NOMO-1 (cell line): ENCODE results near the gene DCUN1D3.
"Not testable (repeated sequence)": the region's sequence is repeated elsewhere in the genome, so short reads cannot be mapped to it uniquely, and the experiment has no call there.

Experiments
- DNase-seq, 2 experiments: peaks; one replicate each; lab custom pipeline; 2025; ENCODE audit not compliant: unreplicated experiment in 2 of 2; lab: John Stamatoyannopoulos, UW

Gene DCUN1D3

GRCh38 chr16:20900299-20901067 is at the start of gene DCUN1D3, which contains the start of gene LYRM1:
Gene DCUN1D3 (minus strand): TSS chr16:20900358. CDS start chr16:20862538, 37,820 bp downstream.
Gene LYRM1 (plus strand): TSS chr16:20900771. CDS start chr16:20915556, 14,785 bp downstream.
- DNase-seq: peak; percentile 91 to 94

GRCh38 chr16:20949660-20950059 is 49.5 kb upstream of the DCUN1D3 start:
- DNase-seq: no peak

GRCh38 chr16:20948444-20948843 is 48.3 kb upstream of the DCUN1D3 start:
- DNase-seq: no peak

GRCh38 chr16:20946015-20946629 is 46.0 kb upstream of the DCUN1D3 start:
- DNase-seq: no peak

- DNase-seq: not testable (repeated sequence)
Observed at GRCh38 chr16:20945575-20945875, 45.4 kb upstream of the DCUN1D3 start.

GRCh38 chr16:20944861-20945574 is 44.9 kb upstream of the DCUN1D3 start:
- DNase-seq: peak in 1 of 2 experiments; percentile 3

- no peak for DNase-seq
Observed at GRCh38 chr16:20942256-20942655, 42.1 kb upstream of the DCUN1D3 start.

GRCh38 chr16:20941636-20941926 is 41.4 kb upstream of the DCUN1D3 start:
- DNase-seq: no peak

- DNase-seq: peak; percentile 41 to 63
Observed at GRCh38 chr16:20940871-20941635, 40.9 kb upstream of the DCUN1D3 start.

GRCh38 chr16:20939611-20940010 is 39.5 kb upstream of the DCUN1D3 start:
- no peak for DNase-seq

GRCh38 chr16:20938426-20938825 is 38.3 kb upstream of the DCUN1D3 start:
- DNase-seq: no peak

GRCh38 chr16:20937736-20938135 is 37.6 kb upstream of the DCUN1D3 start:
- no peak for DNase-seq

- no peak for DNase-seq
Observed at GRCh38 chr16:20933589-20933988, 33.4 kb upstream of the DCUN1D3 start.

- no peak for DNase-seq
Observed at GRCh38 chr16:20931066-20931600, 31.0 kb upstream of the DCUN1D3 start.

GRCh38 chr16:20930365-20930690 is 30.2 kb upstream of the DCUN1D3 start:
- DNase-seq: no peak

- DNase-seq: not testable (repeated sequence)
Observed at GRCh38 chr16:20929676-20930364, 29.7 kb upstream of the DCUN1D3 start.

- DNase-seq: no peak
Observed at GRCh38 chr16:20928774-20929411, 28.7 kb upstream of the DCUN1D3 start.

- no peak for DNase-seq
Observed at GRCh38 chr16:20925751-20926150, 25.6 kb upstream of the DCUN1D3 start.

GRCh38 chr16:20923876-20924275 is 23.7 kb upstream of the DCUN1D3 start:
- DNase-seq: no peak

- no peak for DNase-seq
Observed at GRCh38 chr16:20920799-20921198, 20.6 kb upstream of the DCUN1D3 start.
